GM19328 (cell line): ENCODE data around the gene ZNF554.
"Not testable (repeated sequence)": the region's sequence is repeated elsewhere in the genome, so short reads cannot be mapped to it uniquely, and the experiment has no call there.

Experiments
- ATAC-seq: cut with Tn5 transposase; IDR thresholded peaks from one replicate; pipeline ENCODE4 v1.9.1; 2021; ENCODE audit warnings: mild to moderate bottlenecking, moderate library complexity; ENCODE audit not compliant: unreplicated experiment

The ZNF554 gene

DNA sequence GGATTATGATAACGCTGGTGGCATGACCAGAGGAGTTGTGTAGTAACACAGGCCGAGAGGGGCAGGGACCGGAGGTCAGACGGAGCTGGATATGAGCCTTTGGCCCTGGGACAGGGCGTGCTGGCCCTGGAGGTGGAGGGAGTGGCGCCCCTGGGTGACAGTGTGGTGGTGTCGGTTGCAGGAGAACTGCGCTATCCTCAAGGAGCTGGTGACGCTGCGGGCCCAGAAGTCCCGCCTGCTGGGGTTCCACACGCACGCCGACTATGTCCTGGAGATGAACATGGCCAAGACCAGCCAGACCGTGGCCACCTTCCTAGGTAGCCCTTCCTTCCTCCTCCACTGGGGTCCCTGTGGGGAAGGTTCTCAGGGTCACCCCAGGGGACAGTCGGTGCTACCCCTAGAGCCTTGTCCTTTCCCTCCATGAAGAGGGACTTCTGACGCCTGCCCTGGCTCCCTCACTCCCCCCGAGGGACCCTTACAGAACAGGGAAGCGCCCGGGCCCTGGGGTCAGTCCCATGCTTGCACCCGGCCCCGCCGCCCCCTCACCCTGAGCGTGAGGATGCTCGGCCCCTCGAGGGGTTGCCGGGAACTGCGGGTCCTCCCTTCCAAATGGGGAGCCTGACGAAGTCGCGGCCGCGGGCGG is 12.8 kb upstream of the ZNF554 start:
- ATAC-seq, result no peak

DNA sequence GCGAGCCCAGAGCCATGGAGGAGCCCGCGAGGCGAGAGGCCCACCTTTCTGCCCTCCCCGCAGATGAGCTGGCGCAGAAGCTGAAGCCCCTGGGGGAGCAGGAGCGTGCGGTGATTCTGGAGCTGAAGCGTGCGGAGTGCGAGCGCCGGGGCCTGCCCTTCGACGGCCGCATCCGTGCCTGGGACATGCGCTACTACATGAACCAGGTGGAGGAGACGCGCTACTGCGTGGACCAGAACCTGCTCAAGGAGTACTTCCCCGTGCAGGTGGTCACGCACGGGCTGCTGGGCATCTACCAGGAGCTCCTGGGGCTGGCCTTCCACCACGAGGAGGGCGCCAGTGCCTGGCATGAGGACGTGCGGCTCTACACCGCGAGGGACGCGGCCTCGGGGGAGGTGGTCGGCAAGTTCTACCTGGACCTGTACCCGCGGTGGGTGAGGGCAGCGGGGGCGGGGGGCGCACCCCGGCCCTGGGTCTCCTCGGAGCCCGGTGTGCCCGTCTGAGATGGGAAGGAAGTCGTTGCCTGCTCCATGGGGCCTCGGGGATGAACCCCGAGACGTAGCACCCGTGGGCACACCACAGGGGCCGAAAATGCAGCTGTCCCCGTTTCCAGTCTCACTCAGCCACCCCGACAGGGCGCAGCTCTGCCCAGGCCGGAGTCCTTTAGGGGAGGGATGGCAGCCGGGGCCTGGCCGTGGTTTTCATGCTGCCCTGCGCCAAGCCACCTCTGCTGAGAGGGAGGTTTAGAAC is 12.1 kb upstream of the ZNF554 start:
- no peak for ATAC-seq

DNA sequence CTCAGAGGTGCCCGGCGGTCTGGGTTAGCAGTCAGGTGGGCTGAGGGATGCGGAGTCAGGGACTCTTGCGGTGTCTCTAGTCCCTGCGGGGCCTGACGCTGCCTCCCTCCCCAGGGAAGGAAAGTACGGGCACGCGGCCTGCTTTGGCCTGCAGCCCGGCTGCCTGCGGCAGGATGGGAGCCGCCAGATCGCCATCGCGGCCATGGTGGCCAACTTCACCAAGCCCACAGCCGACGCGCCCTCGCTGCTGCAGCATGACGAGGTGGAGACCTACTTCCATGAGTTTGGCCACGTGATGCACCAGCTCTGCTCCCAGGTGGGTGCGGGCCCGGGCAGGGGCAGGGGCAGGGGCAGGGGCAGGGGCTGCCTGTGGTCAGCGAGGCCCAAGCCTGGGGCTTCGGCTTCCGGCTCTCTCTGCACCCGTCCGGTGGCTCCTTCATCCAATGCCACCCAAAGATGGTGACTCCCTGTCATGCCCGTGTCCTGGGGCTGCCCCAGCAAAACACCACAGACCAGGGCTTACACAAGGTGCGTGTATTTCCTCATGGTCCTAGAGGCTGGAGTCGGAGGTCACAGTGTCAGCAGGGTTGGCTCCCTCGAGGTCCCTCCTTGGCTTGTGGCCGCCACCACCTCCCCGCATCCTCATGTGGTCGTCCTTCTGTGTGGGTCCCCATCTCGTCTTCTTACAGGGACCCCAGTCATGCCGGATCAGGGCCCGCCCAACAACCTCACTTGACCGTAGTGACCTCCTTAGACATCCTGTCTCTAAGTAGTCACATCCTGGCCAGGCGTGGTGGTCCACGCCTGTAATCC is 11.3 kb upstream of the ZNF554 start:
- no peak for ATAC-seq

DNA sequence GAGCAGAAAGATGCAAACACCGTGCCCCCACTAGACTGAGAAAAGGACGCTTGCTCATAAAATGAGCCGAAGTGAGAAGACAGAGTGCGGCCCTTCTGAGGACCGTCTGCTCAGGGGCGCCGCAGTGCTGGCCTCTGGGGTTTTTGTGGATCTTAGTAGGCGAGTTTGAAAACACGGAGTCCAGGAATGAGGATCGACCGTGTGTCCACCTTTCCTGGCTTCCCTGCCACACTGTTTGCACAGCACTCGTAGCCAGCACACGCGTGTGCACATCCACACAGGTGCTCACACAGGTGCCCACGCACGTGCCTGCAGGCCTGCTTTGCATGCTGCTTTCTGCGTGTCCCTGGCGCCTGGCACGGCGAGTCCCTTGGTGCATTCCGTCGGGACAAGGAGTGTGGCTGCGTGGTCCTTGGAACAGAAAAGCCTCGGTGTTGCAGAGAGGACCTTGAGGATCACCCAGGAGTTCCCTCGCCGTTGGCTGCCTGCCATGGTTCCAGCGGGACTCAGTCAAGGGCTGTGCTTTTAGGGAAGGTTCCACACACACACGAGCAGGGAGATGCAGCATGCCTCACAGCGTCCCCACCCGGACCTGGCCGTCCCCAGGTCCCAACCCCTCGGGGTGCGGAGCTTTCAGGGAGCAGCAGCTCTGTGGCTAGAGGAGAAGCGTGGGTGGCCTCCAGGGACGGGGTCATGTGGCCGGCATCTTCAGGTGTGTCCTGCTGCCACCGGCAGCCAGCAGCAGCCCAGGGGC is 10.1 kb upstream of the ZNF554 start:
- no peak for ATAC-seq

DNA sequence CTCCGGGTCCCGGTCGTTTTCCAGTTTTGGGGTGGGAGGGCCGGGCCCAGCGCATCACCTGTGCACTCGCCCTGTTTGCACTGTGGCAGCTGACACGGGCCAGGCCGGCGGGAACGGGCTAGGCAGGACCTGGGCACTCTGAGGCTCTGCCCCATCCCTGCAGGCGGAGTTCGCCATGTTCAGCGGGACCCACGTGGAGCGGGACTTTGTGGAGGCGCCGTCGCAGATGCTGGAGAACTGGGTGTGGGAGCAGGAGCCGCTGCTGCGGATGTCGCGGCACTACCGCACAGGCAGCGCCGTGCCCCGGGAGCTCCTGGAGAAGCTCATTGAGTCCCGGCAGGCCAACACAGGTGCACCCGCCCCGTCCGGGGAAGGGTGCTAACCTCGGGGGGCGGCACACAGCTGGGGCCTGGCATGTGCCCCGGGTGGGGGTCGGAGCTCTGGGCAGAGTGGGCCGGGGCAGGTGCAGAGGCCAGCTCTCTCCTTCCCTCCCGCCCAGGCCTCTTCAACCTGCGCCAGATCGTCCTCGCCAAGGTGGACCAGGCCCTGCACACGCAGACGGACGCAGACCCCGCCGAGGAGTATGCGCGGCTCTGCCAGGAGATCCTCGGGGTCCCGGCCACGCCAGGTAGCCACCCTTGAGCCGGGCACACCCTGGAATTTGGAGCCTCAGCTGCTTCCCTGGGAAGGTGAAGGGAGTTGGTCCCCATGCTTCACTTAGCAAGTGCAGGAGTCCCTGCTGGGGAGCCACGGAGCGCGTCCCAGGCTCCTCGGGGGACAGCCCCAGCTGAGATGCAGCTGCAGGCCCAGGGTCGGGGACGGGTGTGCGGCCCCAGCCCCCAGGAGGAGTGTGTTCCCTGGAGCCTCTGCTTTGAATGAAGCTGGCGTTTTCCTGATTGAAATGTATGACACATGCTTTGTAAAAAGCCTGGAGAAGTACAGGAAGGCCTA is 9.3 kb upstream of the ZNF554 start:
- ATAC-seq, result no peak

DNA sequence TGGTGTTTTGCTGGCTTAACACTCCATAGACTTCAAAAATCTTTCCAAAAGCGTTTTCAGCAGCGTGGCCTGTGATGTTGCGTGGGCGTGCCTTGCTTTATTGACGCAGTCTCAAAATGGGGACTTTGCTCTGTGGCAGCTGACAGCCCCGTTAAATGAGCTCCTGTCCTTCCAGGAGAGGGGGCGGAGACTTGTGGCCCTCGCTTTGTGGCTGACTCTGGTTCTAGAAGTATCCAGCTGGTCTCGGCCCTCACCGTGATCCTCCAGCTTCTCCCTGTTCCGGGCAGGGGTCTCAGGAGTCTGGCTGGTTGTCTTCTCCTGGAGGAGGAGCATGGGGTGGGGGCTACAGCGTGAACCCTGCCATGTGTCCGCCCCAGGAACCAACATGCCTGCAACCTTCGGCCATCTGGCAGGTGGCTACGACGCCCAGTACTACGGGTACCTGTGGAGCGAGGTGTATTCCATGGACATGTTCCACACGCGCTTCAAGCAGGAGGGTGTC is 8.4 kb upstream of the ZNF554 start:
- ATAC-seq, result no peak

DNA sequence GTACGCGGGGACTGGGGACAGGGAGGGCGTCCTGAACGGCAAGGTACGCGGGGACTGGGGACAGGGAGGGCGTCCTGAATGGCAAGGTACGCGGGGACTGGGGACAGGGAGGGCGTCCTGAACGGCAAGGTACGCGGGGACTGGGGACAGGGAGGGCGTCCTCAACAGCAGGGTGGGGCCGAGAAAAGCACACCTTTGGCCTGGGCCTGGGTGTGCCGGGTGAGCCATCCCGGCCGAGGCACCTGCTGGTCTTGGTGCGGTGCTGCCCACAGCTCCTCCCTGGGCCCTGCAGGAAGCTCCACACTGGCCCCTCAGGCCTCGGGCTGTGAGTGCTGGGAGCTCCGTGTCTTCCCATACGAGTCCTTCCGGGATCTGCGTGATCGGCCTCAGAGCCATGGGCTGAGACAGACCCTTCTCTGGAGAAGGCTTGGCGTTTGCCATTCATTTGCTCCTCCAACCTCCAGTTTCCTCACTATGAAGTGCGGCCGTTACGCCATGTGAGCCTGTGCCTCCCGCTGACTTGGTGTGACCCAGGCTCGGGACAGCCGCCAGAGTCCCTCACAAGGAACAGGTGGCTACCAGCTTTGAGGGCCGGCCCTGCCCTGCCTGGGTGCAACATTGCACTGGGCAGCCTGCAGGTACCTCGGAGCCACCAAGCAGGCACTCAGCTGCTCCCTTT is 7.8 kb upstream of the ZNF554 start:
- no peak for ATAC-seq

DNA sequence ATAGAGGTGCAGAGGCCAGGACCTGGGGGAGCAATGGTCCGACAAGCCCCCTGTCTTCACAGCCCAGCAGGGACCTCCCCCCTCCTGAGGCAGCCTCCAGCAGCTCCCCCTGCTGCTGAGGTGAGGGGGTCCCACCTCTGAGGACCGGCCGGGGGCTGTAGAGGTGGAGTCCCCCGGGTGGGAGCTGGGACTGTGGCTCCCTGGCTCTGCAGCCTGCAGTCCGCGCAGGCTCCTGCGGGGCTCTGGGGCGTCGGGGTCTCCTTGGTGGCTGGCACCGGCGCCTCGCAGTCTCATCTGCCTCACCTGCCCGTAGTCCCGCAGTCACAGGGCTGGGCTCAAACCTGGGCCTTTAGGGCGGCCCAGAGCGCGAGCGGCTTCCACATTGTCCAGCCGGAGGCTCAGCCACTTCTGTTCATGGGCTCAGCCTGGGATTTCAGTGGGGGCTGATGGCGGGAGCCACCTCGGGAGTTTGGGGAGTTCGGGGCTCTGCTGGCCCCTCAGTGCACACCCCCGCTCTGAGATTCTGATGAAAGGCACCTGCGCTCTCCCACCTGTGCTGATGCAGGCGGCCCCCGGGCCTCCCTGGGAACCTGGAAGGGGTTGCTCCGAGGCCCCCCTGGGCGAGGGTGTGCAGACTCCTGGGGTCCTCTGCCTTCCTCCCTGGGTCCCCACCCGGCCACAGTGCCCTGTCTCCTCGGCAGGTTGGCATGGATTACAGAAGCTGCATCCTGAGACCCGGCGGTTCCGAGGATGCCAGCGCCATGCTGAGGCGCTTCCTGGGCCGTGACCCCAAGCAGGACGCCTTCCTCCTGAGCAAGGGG is 7.0 kb upstream of the ZNF554 start:
- no peak for ATAC-seq

DNA sequence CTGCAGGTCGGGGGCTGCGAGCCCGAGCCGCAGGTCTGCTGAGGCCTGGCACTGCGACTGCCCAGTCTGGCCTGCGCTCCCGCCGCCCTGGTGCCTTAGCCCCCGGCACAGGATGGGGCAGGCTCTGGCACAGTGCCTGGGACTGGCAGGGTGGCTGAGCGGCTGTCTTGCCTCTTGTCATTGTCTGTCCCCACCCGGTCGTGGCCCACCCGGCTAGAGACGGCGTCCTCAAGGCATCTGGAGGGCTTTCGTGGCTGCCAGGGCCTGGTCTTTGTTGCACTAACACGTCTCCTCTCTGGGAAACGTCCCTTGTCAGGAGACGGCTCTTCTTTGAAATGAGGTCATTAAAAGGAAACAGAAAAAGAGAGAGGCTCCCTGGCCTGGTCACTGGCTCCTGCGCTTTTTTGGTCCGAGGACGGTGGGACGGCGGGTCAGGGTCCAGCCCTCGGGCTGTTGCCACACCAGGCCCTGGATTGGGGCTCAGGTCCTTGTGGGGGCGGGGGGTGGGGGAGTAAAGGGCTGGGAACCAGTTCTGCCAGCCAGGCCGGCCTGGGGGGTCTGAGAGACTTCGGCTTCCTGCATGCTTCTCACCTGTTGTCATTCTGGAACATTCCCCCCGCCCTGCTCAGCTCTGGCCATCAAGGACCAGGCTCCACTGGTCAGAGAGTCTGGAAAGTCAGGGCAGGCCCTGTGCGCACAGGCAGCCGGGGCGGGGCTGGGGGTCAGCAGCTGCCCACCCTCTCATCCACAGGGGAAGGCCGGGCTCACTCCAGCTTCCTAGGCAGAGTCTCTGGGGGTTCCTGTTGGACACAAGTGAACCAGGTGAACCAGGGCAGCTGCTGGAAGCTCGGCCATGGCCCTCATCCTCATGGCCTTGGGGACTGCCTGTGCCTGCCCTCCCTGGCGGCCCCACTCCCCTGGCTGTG is 6.2 kb upstream of the ZNF554 start:
- ATAC-seq, result no peak

DNA sequence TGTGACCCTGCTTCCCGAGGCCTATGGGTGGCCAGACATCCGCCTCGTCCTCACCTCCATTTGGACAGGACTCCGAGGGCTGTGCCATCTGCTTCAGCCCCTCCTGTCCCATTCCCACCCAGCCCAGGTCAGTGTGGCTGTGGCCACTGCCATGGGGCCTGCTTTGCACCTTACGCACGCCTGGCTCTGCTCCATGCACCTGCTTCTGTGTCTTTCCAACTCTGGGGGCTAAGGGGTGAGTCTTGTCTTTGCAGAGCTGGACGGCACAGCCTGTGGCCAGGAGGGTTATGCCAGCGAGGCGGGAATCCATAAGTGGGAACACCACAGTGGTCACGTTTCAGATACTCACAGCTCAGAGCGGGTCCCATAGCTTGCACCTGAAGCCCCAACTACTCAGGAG is 5.2 kb upstream of the ZNF554 start:
- ATAC-seq, result no peak

DNA sequence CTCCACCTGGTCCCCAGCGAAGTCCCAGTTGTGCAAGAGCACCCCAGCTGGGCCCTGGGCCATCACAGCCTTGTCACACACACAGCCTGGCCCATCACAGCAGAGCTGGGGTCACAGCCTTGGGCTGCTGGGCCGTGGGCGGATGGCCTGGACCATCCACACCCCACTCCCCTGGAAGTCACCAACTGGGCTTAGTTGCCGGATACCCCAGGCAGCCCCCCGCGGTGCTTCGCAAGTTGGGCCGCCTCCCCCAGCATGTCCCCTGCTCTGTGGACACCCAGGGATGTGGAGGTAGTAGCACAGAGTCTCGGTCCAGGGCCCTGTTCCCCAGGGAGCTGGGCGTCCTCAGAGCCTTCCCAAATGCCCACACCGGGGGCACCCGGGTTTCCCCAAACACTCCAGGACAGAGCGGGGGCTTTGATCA is 4.5 kb upstream of the ZNF554 start:
- ATAC-seq, result no peak

DNA sequence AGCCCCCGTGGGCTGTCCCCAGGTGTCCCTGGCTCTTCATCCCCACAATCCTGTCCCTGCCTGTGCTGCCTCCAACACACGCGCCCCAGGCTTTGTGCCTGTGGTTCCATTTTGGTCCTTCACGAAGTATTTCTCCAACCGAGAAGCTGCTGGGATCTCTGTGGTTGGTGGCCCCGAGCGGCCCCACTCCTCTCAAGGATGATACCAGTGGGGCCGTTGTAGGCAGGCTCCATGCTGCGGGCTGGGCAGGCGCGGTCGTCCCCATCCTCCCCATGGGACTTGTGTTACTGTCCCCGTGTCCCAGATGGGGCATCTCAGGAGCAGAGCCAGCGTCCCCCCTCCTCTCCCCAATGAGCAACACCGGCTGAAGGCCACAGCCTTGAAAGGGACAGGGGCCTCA is 3.7 kb upstream of the ZNF554 start:
- no peak for ATAC-seq

DNA sequence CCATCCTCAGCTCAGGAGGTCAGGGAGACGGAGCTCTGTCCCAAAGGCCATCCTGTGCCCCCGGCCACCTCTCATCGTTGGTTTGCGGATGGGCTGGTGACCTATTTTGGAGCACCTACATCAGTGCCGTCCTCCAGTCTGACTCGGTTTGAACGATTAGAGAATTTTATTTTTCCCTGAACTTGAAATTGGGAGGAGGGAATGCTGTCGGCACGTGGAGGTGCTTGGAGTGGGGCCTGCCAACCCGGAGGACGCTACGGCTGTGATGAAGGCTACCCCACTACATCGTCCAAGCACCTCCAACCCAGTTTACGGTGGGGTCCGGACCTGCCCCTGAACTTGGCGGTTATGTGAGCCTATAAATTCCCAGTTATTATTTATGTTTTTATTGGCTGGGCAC is 3.0 kb upstream of the ZNF554 start:
- no peak for ATAC-seq

DNA sequence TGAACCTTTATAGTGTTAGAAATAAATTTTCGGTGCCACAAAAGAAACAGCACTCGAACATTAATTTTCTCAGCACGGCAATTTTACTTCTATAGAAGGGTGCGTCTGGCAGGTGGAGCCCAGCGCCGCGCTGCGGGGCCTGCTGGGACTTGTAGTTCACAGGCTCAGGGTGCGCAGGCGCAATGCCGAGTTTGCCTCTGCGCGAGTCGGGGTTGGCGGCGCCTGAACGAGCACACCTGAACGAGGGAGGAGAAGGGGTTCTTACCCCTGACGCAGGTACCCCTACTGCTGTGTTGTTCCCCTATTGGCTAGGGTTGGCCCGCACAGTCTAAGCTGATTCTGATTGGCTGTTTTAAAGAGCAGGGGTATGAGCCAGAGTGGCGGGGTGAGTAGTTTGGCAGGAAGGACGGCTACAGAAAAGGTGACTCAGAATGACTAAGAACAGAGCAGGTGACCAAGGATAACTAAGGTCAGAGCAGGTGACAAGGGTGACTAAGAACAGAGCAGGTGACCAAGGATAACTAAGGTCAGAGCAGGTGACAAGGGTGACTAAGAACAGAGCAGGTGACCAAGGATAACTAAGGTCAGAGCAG is 2.3 kb upstream of the ZNF554 start:
- not testable (repeated sequence) for ATAC-seq

DNA sequence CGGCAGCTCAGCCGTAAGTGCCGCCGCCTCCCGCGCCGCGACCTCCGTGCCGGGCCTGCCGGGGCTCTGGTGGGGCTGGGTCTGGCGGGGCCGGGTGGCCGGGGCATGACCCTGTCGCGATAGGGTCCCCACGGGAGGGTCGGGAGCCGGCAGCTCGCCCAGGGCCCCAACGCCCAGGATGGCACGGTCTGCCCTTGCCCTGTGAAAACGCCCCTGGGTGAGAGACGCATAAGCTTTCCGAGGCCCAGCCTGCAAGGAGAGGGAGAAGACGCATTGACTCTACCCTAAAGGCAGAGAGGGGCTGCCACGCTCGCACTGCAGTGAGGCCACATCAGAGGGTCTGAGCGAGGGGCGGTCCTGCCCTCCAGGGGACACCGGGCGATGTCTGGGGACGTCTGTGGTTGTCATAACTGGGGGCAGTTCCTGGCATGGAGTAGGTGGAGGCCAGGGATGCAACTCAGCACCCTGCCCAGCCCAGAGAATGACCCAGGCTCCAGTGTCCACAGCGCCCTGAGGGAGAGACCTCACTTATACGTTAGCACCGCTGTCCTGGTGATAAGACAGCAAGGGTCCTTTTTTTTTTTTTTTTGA is 539 bp downstream of the ZNF554 start:
- ATAC-seq, result no peak

DNA sequence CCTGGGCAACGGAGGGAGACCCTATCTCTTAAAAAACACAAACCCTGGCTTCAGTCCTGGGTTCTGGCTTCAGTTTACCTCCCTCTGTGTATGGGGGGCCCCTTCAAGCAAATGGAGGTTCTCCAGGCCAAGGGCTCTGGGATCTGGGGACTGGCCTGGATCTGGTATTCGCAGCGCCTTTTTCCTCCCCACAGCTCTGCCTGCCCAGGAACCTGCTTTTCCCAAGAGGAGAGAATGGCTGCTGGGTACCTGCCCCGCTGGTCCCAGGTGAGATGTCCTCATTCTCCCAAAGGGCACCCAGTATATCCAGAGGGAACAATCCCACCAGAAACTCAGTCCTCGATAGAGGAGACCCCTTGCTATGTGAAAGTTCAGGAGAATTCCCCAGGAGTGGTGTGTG is 3.2 kb downstream of the ZNF554 start:
- no peak for ATAC-seq

DNA sequence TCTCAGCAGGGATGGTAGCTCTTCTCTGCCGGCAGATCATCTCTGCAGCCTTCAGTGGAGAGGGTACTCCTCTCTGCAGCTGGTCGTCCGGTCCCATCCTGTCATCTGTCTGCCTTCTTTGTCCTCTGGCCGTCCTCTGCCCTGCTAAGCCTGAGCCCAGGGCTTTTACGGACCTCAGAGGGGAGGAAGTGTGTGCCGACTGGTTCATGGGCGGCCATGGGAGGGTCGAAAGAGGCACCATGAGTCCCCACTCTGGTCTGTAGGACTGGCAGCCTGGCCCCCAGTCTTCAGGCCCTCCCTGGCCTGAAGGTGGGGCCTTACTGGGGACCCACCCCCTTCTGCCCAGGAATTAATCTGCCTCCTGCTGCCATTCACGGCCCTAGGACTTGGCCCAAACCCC is 4.0 kb downstream of the ZNF554 start:
- ATAC-seq, result no peak
